Duodenal mucosa (tissue), 2 donors: ENCODE data around the gene FBLN2.

Source experiments
- H3K27ac ChIP-seq: one replicate; pipeline ENCODE4 v1.7.0; 2013; ENCODE audit warnings: low read depth, low read length
- H3K27me3 ChIP-seq, 2 donors: one replicate each; pipeline ENCODE4 v1.7.0; 2013; ENCODE audit warnings: low read length in 2 of 2, control low read depth in 1 of 2; ENCODE audit not compliant: insufficient read depth in 2 of 2, control insufficient read depth in 1 of 2
- H3K36me3 ChIP-seq, 2 donors: one replicate each; pipeline ENCODE4 v1.7.0; 2013; ENCODE audit warnings: low read length in 2 of 2, control low read depth in 1 of 2; ENCODE audit not compliant: insufficient read depth in 2 of 2, control insufficient read depth in 1 of 2
- H3K4me1 ChIP-seq, 2 donors: one replicate each; pipeline ENCODE4 v1.7.0; 2013; ENCODE audit warnings: low read length in 2 of 2, control low read depth in 1 of 2; ENCODE audit not compliant: insufficient read depth in 2 of 2, control insufficient read depth in 1 of 2
- H3K4me3 ChIP-seq, 2 donors: one replicate each; pipeline ENCODE4 v1.7.0; 2013; ENCODE audit warnings: low read length in 2 of 2, low read depth in 1 of 2
- H3K9ac ChIP-seq, 2 donors: one replicate each; pipeline ENCODE4 v1.7.0; 2013; ENCODE audit warnings: low read length in 2 of 2, low read depth in 1 of 2
- H3K9me3 ChIP-seq, 2 donors: one replicate each; pipeline ENCODE4 v1.7.0; 2013; ENCODE audit warnings: low read length in 2 of 2, control low read depth in 1 of 2; ENCODE audit not compliant: control insufficient read depth in 1 of 2

Gene FBLN2

GRCh38 chr3:13621381-13622221 is 72.7 kb downstream of the FBLN2 start:
- H3K36me3 ChIP-seq, result no peaks in the 10 kb centered on the region

GRCh38 chr3:13622356-13622755 is 73.4 kb downstream of the FBLN2 start:
- Histone ChIP-seq H3K27ac (no peak overlapping the region), H3K4me3 (no peak overlapping the region), H3K27me3 (no peaks in the 10 kb centered on the region), H3K9me3 (no peaks in the 10 kb centered on the region), H3K9ac (no peak overlapping the region), H3K4me1 (peaks cover 0 to 3% of the 10 kb centered on the region in 2 donors), H3K36me3 (no peaks in the 10 kb centered on the region)

More at GRCh38 chr3:13621381-13622221, 72.7 kb downstream of the FBLN2 start:
- Histone ChIP-seq H3K4me1 (no peaks in the 10 kb centered on the region), H3K27ac (no peak overlapping the region), H3K27me3 (no peaks in the 10 kb centered on the region), H3K9me3 (no peaks in the 10 kb centered on the region), H3K4me3 (no peak overlapping the region), H3K9ac (no peak overlapping the region)

GRCh38 chr3:13623101-13623654 is 74.3 kb downstream of the FBLN2 start:
- Histone ChIP-seq H3K4me1 (peaks cover 0 to 7% of the 10 kb centered on the region in 2 donors), H3K9ac (no peak overlapping the region), H3K27me3 (no peaks in the 10 kb centered on the region), H3K27ac (no peak overlapping the region), H3K36me3 (no peaks in the 10 kb centered on the region), H3K4me3 (no peak overlapping the region), H3K9me3 (no peaks in the 10 kb centered on the region)

DNA sequence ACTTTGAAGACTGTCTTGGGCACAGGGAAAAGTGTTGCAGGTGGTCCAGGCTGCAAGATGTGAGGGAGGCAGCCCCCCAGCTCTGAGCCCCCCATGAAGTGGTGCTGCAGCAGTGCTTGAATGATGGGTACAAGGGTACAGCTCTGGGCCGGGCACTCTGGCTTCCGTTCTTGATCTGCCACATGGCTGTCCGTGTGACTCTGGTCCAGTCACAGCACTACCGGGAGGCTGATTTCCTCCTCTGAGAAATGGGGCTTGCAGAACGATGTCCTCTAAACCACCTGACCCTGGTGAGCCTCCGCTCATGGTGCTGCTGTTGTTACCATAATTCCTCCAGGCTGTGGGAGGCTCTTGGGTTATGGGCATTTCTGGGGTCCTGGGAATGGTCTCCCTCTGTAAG is 75.1 kb downstream of the FBLN2 start:
- Histone ChIP-seq H3K36me3 (no peaks in the 10 kb centered on the region), H3K27me3 (no peaks in the 10 kb centered on the region), H3K4me3 (no peak overlapping the region), H3K4me1 (peaks cover 0 to 7% of the 10 kb centered on the region in 2 donors), H3K9ac (no peak overlapping the region), H3K9me3 (no peaks in the 10 kb centered on the region), H3K27ac (no peak overlapping the region)

DNA sequence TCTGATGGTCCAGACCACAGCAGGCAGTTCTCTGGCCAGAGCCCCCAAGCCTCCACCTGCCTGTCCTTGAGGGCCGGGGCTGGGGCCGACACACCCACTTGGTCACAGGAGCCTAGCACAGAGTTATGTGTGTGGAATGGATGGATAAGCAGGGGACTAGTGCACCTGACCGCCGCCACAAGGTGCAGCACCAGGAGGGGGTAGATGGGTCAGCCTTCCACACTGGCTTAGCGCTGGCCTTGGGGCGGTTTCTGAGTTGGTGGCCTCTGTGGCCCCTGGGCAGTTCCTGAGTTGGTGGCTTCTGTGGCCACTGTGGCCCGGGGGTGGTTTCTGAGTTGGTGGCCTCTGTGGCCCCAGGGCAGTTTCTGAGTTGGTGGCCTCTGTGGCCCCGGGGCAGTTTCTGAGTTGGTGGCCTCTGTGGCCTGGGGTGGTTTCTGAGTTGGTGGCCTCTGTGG is 75.8 kb downstream of the FBLN2 start:
- H3K9ac ChIP-seq, result no peak overlapping the region
- peaks cover 0 to 7% of the 10 kb centered on the region in 2 donors for H3K4me1 ChIP-seq
- no peak overlapping the region for H3K27ac ChIP-seq
- no peaks in the 10 kb centered on the region for H3K27me3 ChIP-seq
- H3K9me3 ChIP-seq, result no peaks in the 10 kb centered on the region
- H3K4me3 ChIP-seq, result no peak overlapping the region
- H3K36me3 ChIP-seq, result no peaks in the 10 kb centered on the region

- Histone ChIP-seq H3K9ac (no peak overlapping the region), H3K9me3 (no peaks in the 10 kb centered on the region), H3K36me3 (no peaks in the 10 kb centered on the region)
Measured at GRCh38 chr3:13626396-13626795, 77.5 kb downstream of the FBLN2 start.

DNA sequence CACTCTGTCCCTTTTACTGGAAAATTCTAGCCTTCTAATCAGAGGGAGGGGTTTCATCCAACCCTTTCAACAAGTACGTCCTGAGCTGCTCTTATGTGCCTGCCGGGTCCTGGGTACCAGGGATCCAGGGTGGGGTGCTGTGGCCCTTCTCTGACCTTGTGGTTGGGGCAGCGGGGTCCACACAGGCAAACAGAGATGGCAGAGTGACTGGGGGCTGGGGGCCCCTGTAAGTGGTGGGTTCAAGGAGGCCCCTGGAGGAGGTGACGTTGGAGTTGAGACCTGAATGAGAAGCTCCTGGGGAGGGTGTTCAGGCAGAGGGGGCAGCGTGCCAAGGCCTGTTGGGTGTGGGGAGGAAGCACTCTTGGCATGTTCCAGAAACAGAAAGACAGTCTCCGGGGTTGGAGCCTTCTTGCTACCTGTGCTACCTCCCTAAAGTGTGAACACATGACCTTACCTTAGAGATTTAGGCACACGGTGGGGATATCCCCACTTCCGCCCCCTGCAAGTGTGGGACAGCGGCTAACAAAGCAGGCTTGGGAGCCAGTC is 78.1 kb downstream of the FBLN2 start:
- H3K27me3 ChIP-seq, result no peaks in the 10 kb centered on the region
- no peak overlapping the region for H3K4me3 ChIP-seq
- H3K36me3 ChIP-seq, result no peaks in the 10 kb centered on the region
- H3K9me3 ChIP-seq, result no peaks in the 10 kb centered on the region
- peaks cover 0 to 7% of the 10 kb centered on the region in 2 donors for H3K4me1 ChIP-seq
- H3K9ac ChIP-seq, result no peak overlapping the region
- H3K27ac ChIP-seq, result no peak overlapping the region

More at GRCh38 chr3:13626396-13626795, 77.5 kb downstream of the FBLN2 start:
- Histone ChIP-seq H3K4me3 (no peak overlapping the region), H3K27me3 (no peaks in the 10 kb centered on the region), H3K27ac (no peak overlapping the region), H3K4me1 (peaks cover 0 to 7% of the 10 kb centered on the region in 2 donors)

- no peaks in the 10 kb centered on the region for H3K9me3 ChIP-seq
- H3K27me3 ChIP-seq, result no peaks in the 10 kb centered on the region
- H3K9ac ChIP-seq, result no peak overlapping the region
- no peaks in the 10 kb centered on the region for H3K36me3 ChIP-seq
- H3K27ac ChIP-seq, result no peak overlapping the region
- no peak overlapping the region for H3K4me3 ChIP-seq
- H3K4me1 ChIP-seq, result peaks cover 0 to 7% of the 10 kb centered on the region in 2 donors
Measured at GRCh38 chr3:13627681-13628080, 78.8 kb downstream of the FBLN2 start.

DNA sequence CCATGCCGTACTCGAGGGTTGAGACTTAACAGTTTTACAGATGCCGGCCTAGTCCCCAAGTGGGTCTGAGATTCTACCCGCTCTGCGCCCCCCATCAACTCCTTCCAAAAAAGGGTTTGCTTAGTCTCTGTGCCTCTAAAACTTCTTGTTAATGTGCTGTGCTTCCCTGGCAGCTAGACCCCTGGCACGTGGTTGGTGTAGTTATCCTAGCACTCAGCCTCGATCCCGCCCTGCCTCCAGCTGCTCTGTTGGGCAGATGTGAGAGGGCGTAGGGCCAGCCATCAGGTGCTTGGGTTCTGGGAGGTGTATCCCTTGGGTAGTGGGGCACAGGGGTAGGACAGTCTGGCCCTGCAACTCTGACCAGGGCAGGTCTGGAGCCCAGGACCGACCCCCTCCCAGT is 79.5 kb downstream of the FBLN2 start:
- Histone ChIP-seq H3K27me3 (no peaks in the 10 kb centered on the region), H3K9me3 (no peaks in the 10 kb centered on the region), H3K4me1 (peaks cover 0 to 7% of the 10 kb centered on the region in 2 donors), H3K27ac (no peak overlapping the region), H3K9ac (no peak overlapping the region), H3K36me3 (no peaks in the 10 kb centered on the region), H3K4me3 (no peak overlapping the region)

- Histone ChIP-seq H3K4me3 (no peak overlapping the region), H3K9me3 (no peaks in the 10 kb centered on the region), H3K27me3 (no peaks in the 10 kb centered on the region), H3K36me3 (no peaks in the 10 kb centered on the region), H3K27ac (no peak overlapping the region), H3K9ac (no peak overlapping the region), H3K4me1 (peaks cover 0 to 7% of the 10 kb centered on the region in 2 donors)
Measured at GRCh38 chr3:13628841-13629551, 80.1 kb downstream of the FBLN2 start.
